SJSA1 (cell line): Measurements from ENCODE around the gene ASB16. TPM values are rescaled to one million over a fixed set of nuclear protein-coding genes. Genes with fewer than 3 reads are reported as not detected.

ENCODE experiments used
- DNase-seq, 2 experiments: peaks; one replicate each; pipeline ENCODE4 v3.0.0-alpha.2; 2015 to 2020; ENCODE audit warnings: low spot score in 2 of 2, low read depth in 1 of 2
- H3K27ac ChIP-seq: fragments of 250-450 bp; sonication (Bioruptor Pico); 2 replicates; pipeline ENCODE4 v1.5.1; 2020; ENCODE audit warnings: mild to moderate bottlenecking, moderate library complexity
- H3K27me3 ChIP-seq: fragments of 250-450 bp; sonication (Bioruptor Pico); replicated peaks from 2 replicates; pipeline ENCODE4 v1.5.1; 2020; ENCODE audit warnings: mild to moderate bottlenecking, moderate library complexity
- H3K36me3 ChIP-seq: fragments of 250-450 bp; sonication (Bioruptor Pico); 2 replicates; pipeline ENCODE4 v1.5.1; 2020; ENCODE audit warnings: mild to moderate bottlenecking
- H3K4me1 ChIP-seq: fragments of 250-450 bp; sonication (Bioruptor Pico); replicated peaks from 2 replicates; pipeline ENCODE4 v1.6.1; 2021; ENCODE audit warnings: mild to moderate bottlenecking
- H3K4me3 ChIP-seq: fragments of 250-450 bp; sonication (Bioruptor Pico); 2 replicates; pipeline ENCODE4 v1.5.1; 2020; ENCODE audit warnings: mild to moderate bottlenecking
- H3K9me3 ChIP-seq: fragments of 250-450 bp; sonication (Bioruptor Pico); replicated peaks from 2 replicates; pipeline ENCODE4 v1.5.1; 2020; ENCODE audit warnings: mild to moderate bottlenecking
- total RNA-seq: library from RNA; depleted of rRNA; stranded (reverse); fragments of >200 nt; shearing (Covaris generic); gene quantifications from 2 replicates; pipeline ENCODE4 v1.2.3, GENCODE V29; 2014

ASB16 gene
- total RNA-seq, 1 experiment from 2014 or later = not detected

GRCh38 chr17:44167181-44167861 lies 3.2 kb upstream of the ASB16 start:
- Histone ChIP-seq H3K4me1 (peaks cover 17% of the 10 kb centered on the region), H3K9me3 (no peaks in the 10 kb centered on the region; the same call in 1 of the 2 replicates), H3K36me3 (peaks cover 6% of the 10 kb centered on the region; the same call in 1 of the 2 replicates), H3K27ac (no peak overlapping the region), H3K4me3 (no peak overlapping the region), H3K27me3 (no peaks in the 10 kb centered on the region)
- no peak for DNase-seq

GRCh38 chr17:44170135-44170498 lies 387 bp upstream of the ASB16 start:
- Histone ChIP-seq H3K9me3 (no peaks in the 10 kb centered on the region; the same call in 1 of the 2 replicates), H3K36me3 (peaks cover 8% of the 10 kb centered on the region; the same call in 1 of the 2 replicates), H3K27me3 (no peaks in the 10 kb centered on the region), H3K4me1 (peaks cover 17% of the 10 kb centered on the region), H3K4me3 (no peak overlapping the region), H3K27ac (no peak overlapping the region)
- DNase-seq = no peak

- H3K36me3 ChIP-seq = peaks cover 25% of the 10 kb centered on the region
- no peaks in the 10 kb centered on the region; the same call in 1 of the 2 replicates for H3K9me3 ChIP-seq
- H3K27me3 ChIP-seq = no peaks in the 10 kb centered on the region
- DNase-seq = no peak
- no peak overlapping the region for H3K27ac ChIP-seq
- H3K4me1 ChIP-seq = peaks cover 17% of the 10 kb centered on the region
- H3K4me3 ChIP-seq = no peak overlapping the region
Observed at GRCh38 chr17:44171931-44172455, 1.5 kb downstream of the ASB16 start.

- Histone ChIP-seq H3K27ac (no peak overlapping the region), H3K4me1 (peaks cover 9% of the 10 kb centered on the region), H3K9me3 (no peaks in the 10 kb centered on the region; the same call in 1 of the 2 replicates), H3K4me3 (no peak overlapping the region), H3K36me3 (peaks cover 49% of the 10 kb centered on the region), H3K27me3 (no peaks in the 10 kb centered on the region)
- no peak for DNase-seq
Observed at GRCh38 chr17:44174427-44174826, 3.9 kb downstream of the ASB16 start.

- Histone ChIP-seq H3K27me3 (no peaks in the 10 kb centered on the region), H3K27ac (no peak overlapping the region), H3K4me1 (no peaks in the 10 kb centered on the region), H3K36me3 (peaks cover 50% of the 10 kb centered on the region), H3K4me3 (no peak overlapping the region), H3K9me3 (no peaks in the 10 kb centered on the region)
- DNase-seq = no peak
Observed at GRCh38 chr17:44176257-44176656, 5.8 kb downstream of the ASB16 start.

GRCh38 chr17:44176671-44177501 lies 6.4 kb downstream of the ASB16 start:
- Histone ChIP-seq H3K27ac (no peak overlapping the region), H3K36me3 (peaks cover 55% of the 10 kb centered on the region), H3K4me3 (no peak overlapping the region), H3K9me3 (no peaks in the 10 kb centered on the region), H3K27me3 (no peaks in the 10 kb centered on the region), H3K4me1 (no peaks in the 10 kb centered on the region)
- DNase-seq = no peak

- DNase-seq = no peak
- peaks cover 62% of the 10 kb centered on the region for H3K36me3 ChIP-seq
- H3K4me3 ChIP-seq = no peak overlapping the region
- H3K27ac ChIP-seq = no peak overlapping the region
- no peaks in the 10 kb centered on the region for H3K27me3 ChIP-seq
- no peaks in the 10 kb centered on the region for H3K4me1 ChIP-seq
- H3K9me3 ChIP-seq = no peaks in the 10 kb centered on the region
Observed at GRCh38 chr17:44177640-44178039, 7.1 kb downstream of the ASB16 start.

- DNase-seq = no peak
- H3K27ac ChIP-seq = no peak overlapping the region
- no peaks in the 10 kb centered on the region for H3K27me3 ChIP-seq
- peaks cover 67% of the 10 kb centered on the region for H3K36me3 ChIP-seq
- H3K9me3 ChIP-seq = no peaks in the 10 kb centered on the region
- H3K4me3 ChIP-seq = no peak overlapping the region
- H3K4me1 ChIP-seq = no peaks in the 10 kb centered on the region
Observed at GRCh38 chr17:44178133-44178532, 7.6 kb downstream of the ASB16 start.

- H3K36me3 ChIP-seq = peaks cover 54% of the 10 kb centered on the region
- no peak overlapping the region for H3K27ac ChIP-seq
- H3K27me3 ChIP-seq = no peaks in the 10 kb centered on the region
- peaks cover 14% of the 10 kb centered on the region for H3K4me1 ChIP-seq
- no peak overlapping the region for H3K4me3 ChIP-seq
- H3K9me3 ChIP-seq = no peaks in the 10 kb centered on the region
- no peak for DNase-seq
Observed at GRCh38 chr17:44183024-44183423, 12.5 kb downstream of the ASB16 start.

- H3K4me1 ChIP-seq = peaks cover 17% of the 10 kb centered on the region
- no peak overlapping the region for H3K4me3 ChIP-seq
- H3K27ac ChIP-seq = no peak overlapping the region
- H3K27me3 ChIP-seq = no peaks in the 10 kb centered on the region
- no peaks in the 10 kb centered on the region for H3K9me3 ChIP-seq
- peaks cover 52% of the 10 kb centered on the region for H3K36me3 ChIP-seq
- no peak for DNase-seq
Observed at GRCh38 chr17:44184212-44184810, 13.8 kb downstream of the ASB16 start.

- Histone ChIP-seq H3K27ac (peak within 1 kb of the TSS; percentile 92), H3K36me3 (peaks cover 67% of the 10 kb centered on the region), H3K4me3 (peak within 1 kb of the TSS; percentile 62), H3K27me3 (no peaks in the 10 kb centered on the region), H3K9me3 (no peaks in the 10 kb centered on the region), H3K4me1 (peaks cover 17% of the 10 kb centered on the region)
- peak; percentile 100 for DNase-seq
Observed at GRCh38 chr17:44186307-44187130, 16.0 kb downstream of the ASB16 start, which contains the start of gene TMUB2. TSS of gene TMUB2 (plus strand) at chr17:44186972. CDS start at chr17:44187709, 737 bp downstream.

GRCh38 chr17:44187131-44187899 lies 16.8 kb downstream of the ASB16 start:
- no peaks in the 10 kb centered on the region for H3K9me3 ChIP-seq
- H3K4me3 ChIP-seq = peak overlapping the region; percentile 62
- no peaks in the 10 kb centered on the region for H3K27me3 ChIP-seq
- DNase-seq = peak in 1 of 2 experiments; percentile 42
- H3K36me3 ChIP-seq = peaks cover 67% of the 10 kb centered on the region
- peak overlapping the region; percentile 92 for H3K27ac ChIP-seq
- peaks cover 17% of the 10 kb centered on the region for H3K4me1 ChIP-seq
